ENCODE results near the gene AMBRA1.
"Not testable (repeated sequence)": the region's sequence is repeated elsewhere in the genome, so short reads cannot be mapped to it uniquely, and the experiment has no call there.

AMBRA1 gene

GRCh38 chr11:46612326-46612725 is 18.5 kb upstream of the AMBRA1 start:
- no peak for DNase-seq (ENCODE audit: low read depth in 2 of 2)

- DNase-seq (ENCODE audit: low read depth in 2 of 2): no peak
Observed at GRCh38 chr11:46611526-46612304, 17.9 kb upstream of the AMBRA1 start.

DNA sequence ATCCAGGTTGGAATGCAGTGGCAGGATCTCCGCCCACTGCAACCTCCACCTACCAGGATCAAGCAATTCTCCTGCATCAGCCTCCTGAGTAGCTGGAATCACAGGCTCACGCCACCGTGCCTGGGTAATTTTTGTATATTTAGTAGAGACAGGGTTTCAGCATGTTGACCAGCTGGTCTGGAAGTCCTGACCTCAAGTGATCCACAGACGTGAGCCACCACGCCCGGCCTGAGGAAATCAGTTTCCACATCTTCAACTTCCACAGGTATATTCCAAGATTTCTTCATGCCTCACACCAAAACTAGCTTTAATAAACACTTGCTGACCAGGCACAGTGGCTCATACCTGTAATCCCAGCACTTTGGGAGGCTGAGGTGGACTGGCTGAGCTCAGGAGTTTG is 15.6 kb upstream of the AMBRA1 start:
- no peak for DNase-seq (ENCODE audit: low read depth in 2 of 2)

DNA sequence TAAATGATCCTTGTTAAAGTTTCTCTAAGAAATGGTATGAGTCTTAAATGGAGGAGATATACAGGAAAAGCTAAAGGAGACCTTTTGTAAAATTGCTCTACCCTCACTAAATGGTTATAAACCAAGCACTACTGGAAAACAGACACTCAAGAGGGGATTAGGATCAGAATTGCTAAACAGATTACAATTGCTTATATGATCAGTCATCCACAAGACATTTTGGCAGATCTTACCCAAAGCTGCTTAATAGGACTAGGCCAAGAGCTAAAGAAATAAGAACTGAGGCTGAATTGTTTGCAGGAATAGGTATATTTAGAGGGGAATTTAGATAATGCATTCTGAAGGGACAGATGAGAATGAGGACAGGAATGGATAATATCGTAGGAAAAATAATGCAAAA is 13.7 kb upstream of the AMBRA1 start:
- no peak for DNase-seq (ENCODE audit: low read depth in 2 of 2)

GRCh38 chr11:46604796-46605195 is 11.0 kb upstream of the AMBRA1 start:
- DNase-seq (ENCODE audit: low read depth in 2 of 2): no peak

DNA sequence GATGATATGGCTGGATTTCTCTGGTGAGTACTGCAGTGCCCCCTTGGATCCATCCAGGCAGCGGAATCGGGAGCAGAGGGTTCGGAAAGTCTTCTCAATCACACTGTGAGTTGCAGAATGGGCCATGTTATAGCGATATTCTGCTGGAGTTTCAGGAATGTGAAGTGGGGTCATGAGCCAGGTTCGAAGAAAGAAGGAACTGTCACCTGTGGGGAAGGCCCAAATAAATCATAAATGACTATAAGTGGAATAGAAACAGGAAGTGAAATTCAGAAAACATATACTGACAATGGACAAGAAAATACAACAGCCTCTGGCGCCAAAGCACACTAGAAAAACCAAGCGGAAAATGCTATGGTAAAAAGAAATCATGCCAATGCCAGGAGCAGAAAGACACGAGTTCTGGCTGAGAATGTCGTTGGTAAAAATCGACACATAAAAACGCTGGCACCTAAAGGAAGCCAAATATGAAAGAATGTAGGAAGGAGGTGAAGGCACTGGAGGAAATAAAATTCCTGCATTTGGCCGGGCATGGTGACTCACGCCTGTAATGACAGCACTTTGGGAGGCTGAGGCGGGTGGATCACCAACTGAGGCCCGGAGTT is 10.0 kb upstream of the AMBRA1 start:
- DNase-seq (ENCODE audit: low read depth in 2 of 2): no peak

DNA sequence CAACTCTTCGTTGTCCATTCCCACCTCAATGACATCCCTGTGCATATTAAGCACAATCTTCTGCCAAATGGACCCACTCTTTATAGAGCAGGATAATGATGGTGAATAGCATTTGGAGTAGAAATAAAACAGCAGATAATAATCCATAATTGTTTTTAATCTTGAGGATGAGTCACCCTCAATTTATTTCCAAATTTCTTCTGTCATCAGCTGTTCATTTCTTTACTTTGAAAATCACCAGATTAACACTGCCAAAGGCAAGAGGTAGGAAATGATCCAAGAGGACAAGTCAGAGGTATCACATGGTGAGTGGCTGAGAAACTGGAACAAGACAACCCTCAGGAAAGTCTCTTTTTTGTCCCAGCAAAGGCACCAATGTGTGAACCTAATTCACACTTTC is 7.3 kb upstream of the AMBRA1 start:
- no peak for DNase-seq (ENCODE audit: low read depth in 2 of 2)

GRCh38 chr11:46600194-46600960 is 6.6 kb upstream of the AMBRA1 start:
- no peak for DNase-seq (ENCODE audit: low read depth in 2 of 2)

GRCh38 chr11:46599340-46600193 is 5.7 kb upstream of the AMBRA1 start:
- DNase-seq (ENCODE audit: low read depth in 2 of 2): no peak

DNA sequence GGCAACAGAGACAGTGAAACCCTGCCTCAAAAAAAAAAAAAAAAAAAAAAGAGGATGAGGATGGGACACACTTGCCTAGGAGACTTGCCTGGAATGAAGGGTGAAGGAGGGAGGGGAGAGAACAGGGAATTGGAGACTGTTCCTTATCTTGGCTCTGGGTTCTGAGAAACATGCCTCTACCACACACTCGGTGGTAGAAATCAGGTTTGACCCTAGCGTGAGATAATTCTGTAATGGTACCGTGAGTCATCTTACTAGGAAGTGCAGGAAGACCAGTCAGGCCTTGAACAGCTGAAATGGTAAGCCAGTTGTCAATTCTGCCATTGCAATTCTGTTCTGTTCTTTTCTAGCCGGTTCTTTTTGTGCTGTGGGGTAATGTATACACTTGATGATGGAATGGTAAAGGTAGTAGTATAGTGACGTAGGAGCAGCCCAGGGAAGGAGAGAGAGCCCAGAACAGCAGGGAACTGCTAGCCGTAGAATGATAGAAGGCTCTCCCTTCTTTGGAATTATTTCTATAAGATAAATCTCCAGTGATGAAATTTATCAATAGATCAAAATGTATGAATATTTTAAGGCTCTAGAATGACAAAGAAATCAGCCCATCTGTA is 3.9 kb upstream of the AMBRA1 start:
- DNase-seq (ENCODE audit: low read depth in 2 of 2): no peak

DNA sequence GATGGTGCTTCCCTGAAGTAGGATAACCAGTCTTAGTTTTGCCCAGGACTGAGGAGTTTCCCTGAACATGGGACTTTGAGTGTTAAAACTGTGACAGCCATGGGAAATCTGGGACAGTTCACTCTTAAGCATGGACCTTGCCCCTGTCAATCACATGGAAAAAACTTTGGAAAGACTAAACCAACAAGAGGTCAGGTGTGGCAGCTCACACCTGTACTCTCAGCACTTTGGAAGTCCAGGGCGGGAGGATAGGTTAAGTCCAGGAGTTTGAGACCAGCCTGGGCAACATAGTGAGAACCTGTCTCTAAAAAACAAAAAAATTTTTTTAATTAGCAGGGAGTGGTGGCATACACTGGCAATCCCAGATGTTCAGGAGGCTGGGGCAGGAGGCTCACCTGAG is 3.3 kb upstream of the AMBRA1 start:
- no peak for DNase-seq (ENCODE audit: low read depth in 2 of 2)

DNA sequence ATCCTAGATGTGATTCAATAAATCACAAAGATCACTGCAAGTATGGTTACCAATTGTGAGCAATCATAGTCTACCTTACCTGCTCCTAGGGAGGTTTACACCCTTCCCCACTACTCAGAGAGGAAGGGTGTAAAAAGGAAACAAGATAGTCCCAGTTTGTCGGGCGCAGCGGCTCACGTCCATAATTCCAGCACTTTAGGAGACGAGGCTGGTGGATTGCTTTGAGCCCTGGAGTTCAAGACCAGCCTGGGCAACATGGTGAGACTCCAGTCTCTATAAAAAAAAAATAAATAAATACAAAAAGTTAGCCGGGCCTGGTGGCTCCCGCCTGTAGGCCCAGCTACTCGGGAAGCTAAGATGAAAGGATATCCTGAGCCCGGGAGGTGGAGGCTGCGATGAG is 962 bp upstream of the AMBRA1 start:
- DNase-seq (ENCODE audit: low read depth in 2 of 2): no peak

- DNase-seq (ENCODE audit: low read depth in 2 of 2): no peak
Observed at GRCh38 chr11:46594374-46594700, 514 bp upstream of the AMBRA1 start.

GRCh38 chr11:46590740-46591605 is 2.9 kb downstream of the AMBRA1 start:
- DNase-seq (ENCODE audit: low read depth in 2 of 2): no peak

DNA sequence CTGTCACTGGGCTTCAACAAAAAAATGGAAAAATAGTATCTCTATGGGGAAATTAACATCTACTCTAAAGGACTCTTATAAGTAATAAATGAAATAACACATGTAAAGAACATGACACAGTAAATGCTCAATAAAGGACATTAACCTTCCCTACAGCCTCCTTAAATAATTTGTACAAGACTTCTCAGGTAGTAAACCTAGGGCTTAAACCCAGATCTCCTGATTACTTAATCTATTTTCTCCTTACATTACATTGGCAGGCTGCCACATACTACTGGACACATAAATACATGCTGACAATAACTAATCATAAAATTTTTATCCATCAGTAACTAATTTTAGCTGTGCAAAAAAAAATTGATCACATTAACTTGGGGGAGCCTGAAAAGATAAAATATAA is 4.9 kb downstream of the AMBRA1 start:
- DNase-seq (ENCODE audit: low read depth in 2 of 2): no peak

GRCh38 chr11:46588131-46588530 is 5.7 kb downstream of the AMBRA1 start:
- DNase-seq (ENCODE audit: low read depth in 2 of 2): no peak

- not testable (repeated sequence) for DNase-seq (ENCODE audit: low read depth in 2 of 2)
Observed at GRCh38 chr11:46583513-46583912, 10.3 kb downstream of the AMBRA1 start.

GRCh38 chr11:46582588-46582987 is 11.2 kb downstream of the AMBRA1 start:
- DNase-seq (ENCODE audit: low read depth in 2 of 2): no peak

DNA sequence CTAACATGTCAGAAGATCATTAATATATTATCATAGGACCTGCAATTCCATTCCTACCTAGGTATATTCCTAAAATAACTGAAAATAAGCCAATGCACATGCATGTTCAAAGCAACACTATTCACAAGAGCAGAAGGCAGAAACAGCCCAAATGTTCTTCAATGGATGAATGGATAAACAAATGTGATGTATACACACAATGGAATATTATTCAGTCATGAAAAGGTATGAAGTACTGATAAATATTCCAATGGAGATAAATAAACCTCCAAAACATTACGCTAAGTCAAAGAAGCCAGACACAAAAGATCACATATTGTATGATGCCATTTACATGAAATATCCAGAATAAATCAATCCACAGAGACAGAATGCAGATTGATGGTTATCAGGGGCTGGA is 16.8 kb downstream of the AMBRA1 start:
- DNase-seq (ENCODE audit: low read depth in 2 of 2): no peak

DNA sequence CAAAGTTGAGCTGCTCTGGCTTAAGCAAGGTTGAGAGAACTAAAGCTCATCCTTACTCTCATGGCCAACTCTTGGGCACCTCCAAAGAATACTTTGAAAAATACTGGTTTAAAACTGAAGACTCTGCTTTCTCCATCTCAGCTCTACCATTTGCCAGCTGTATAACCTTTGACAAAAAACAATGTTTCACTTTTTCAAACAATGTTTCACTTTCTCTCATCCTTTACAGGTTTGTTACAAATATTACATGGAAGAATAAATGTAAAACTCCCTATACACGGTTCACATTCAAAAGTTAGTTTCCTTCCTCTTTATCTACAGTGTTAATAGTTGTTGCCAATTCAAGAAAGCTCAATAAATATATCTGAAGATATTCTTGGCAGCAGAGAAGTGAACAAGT is 19.2 kb downstream of the AMBRA1 start:
- no peak for DNase-seq (ENCODE audit: low read depth in 2 of 2)
